Measurements from ENCODE around the gene ARMH3.

- TF ChIP-seq CTCF (conservative IDR thresholded peaks at IDR 0.05 in 1 of 2, IDR thresholded peaks at IDR 0.05 in 1 of 2; ENCODE audit: extremely low read depth in 1 of 2, insufficient read depth in 1 of 2, low read depth in 1 of 2, low read length in 2 of 2) (no peak), EZH2 (IDR thresholded peaks at IDR 0.05; ENCODE audit: borderline replicate concordance, low read length) (no peak)
These were observed 239.0 kb downstream of the ARMH3 start for GRCh38 chr10:101816913-101817336.

Measured in mammary epithelial cell (primary cell).